ENCODE results near the gene PCCA.

DNA sequence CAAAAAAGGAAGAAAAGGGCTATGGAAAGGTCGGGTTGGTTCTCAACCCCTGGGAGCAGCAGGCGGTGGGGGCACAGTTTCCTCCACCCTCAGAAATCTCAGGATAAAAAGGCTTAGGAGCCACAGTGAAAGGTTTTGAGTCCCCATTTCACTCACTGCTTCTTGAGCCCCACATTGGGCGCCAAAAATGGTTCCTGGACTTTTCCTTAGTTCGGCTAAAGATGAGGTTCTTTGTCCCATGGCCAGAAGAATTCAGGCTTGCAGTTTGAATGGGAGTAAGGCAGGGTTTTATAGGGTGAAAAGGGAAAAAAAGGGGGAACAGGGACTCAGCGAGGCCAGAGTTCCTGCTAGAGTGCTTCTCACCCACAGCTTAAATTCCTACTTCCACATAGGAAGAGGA, 320.2 kb downstream of the PCCA start:
- TF ChIP-seq CTCF (IDR thresholded peaks at IDR 0.05; ENCODE audit: borderline replicate concordance, extremely low read depth, low read length, poor library complexity, severe bottlenecking) (no peak), EZH2 (IDR thresholded peaks at IDR 0.05; ENCODE audit: borderline replicate concordance, low read depth, low read length, severe bottlenecking) (no peak)

All from DND-41 (cell line).